NB4 (cell line): ENCODE results near the gene SEC31A.
A peak's percentile ranks its signal among the peaks of the same experiment; 100 is the strongest.
"Not testable (repeated sequence)": the region's sequence is repeated elsewhere in the genome, so short reads cannot be mapped to it uniquely, and the experiment has no call there.

Source experiments
- DNase-seq: peaks from one replicate; pipeline ENCODE4 v3.0.0; 2010; ENCODE audit warnings: low read depth
- H3K4me3 ChIP-seq: one replicate; pipeline ENCODE4 v1.5.1; 2011; ENCODE audit warnings: mild to moderate bottlenecking, low read depth, low read length, moderate library complexity
- CTCF ChIP-seq: IDR thresholded peaks from one replicate; pipeline ENCODE4 v1.5.1; 2012; ENCODE audit warnings: low read depth, low read length
- MAX ChIP-seq: IDR thresholded peaks from 2 replicates; pipeline ENCODE4 v1.6.1; 2011; ENCODE audit warnings: low read depth, low read length
- MYC ChIP-seq: IDR thresholded peaks from 2 replicates; pipeline ENCODE4 v1.6.1; 2011; ENCODE audit warnings: low read depth, low read length
- POLR2A ChIP-seq: IDR thresholded peaks from 2 replicates; pipeline ENCODE4 v1.6.1; 2011; ENCODE audit warnings: mild to moderate bottlenecking; ENCODE audit not compliant: insufficient read length; ENCODE audit errors: extremely low read depth

The SEC31A gene

GRCh38 chr4:82866706-82867385, 24.1 kb downstream of the SEC31A start:
- H3K4me3 ChIP-seq: no peak overlapping the region
- no peak for DNase-seq
- TF ChIP-seq MYC (no peak), CTCF (no peak), MAX (no peak), POLR2A (no peak)

GRCh38 chr4:82866033-82866432, 24.9 kb downstream of the SEC31A start:
- peak; percentile 19 for DNase-seq
- not testable (repeated sequence) for H3K4me3 ChIP-seq

GRCh38 chr4:82865592-82865991, 25.4 kb downstream of the SEC31A start:
- peak; percentile 79 for DNase-seq

GRCh38 chr4:82864336-82864979, 26.5 kb downstream of the SEC31A start:
- no peak overlapping the region for H3K4me3 ChIP-seq
- TF ChIP-seq MAX: no peak
- no peak for DNase-seq

More at GRCh38 chr4:82865592-82865991, 25.4 kb downstream of the SEC31A start:
- TF ChIP-seq CTCF: no peak
- no peak for TF ChIP-seq MAX
- no peak for TF ChIP-seq MYC
- TF ChIP-seq POLR2A: no peak
- no peak overlapping the region for H3K4me3 ChIP-seq

GRCh38 chr4:82861529-82861928, 29.4 kb downstream of the SEC31A start:
- no peak for DNase-seq

GRCh38 chr4:82860487-82860886, 30.5 kb downstream of the SEC31A start:
- DNase-seq, H3K4me3 ChIP-seq: not testable (repeated sequence)

More at GRCh38 chr4:82861529-82861928, 29.4 kb downstream of the SEC31A start:
- no peak for TF ChIP-seq CTCF
- TF ChIP-seq POLR2A: no peak
- no peak for TF ChIP-seq MYC
- TF ChIP-seq MAX: no peak
- H3K4me3 ChIP-seq: no peak overlapping the region

GRCh38 chr4:82852751-82853285, 38.1 kb downstream of the SEC31A start:
- TF ChIP-seq CTCF (peak; percentile 3), POLR2A (no peak), MYC (no peak), MAX (no peak)
- no peak overlapping the region for H3K4me3 ChIP-seq
- no peak for DNase-seq
